HG03139 (cell line): ENCODE measurements around the gene DSP.

ENCODE experiments used
- ATAC-seq: cut with Tn5 transposase; IDR thresholded peaks from one replicate; pipeline ENCODE4 v1.9.1; 2021; ENCODE audit not compliant: unreplicated experiment

Gene DSP

GRCh38 chr6:7534192-7534591 lies 7.3 kb upstream of the DSP start:
- no peak for ATAC-seq

GRCh38 chr6:7535498-7535897 lies 6.0 kb upstream of the DSP start:
- ATAC-seq = no peak

- ATAC-seq = no peak
Measured at GRCh38 chr6:7537565-7538174, 3.8 kb upstream of the DSP start.

GRCh38 chr6:7538484-7538883 lies 3.0 kb upstream of the DSP start:
- ATAC-seq = no peak

GRCh38 chr6:7540595-7540994 lies 876 bp upstream of the DSP start:
- ATAC-seq = no peak

- no peak for ATAC-seq
Measured at GRCh38 chr6:7542065-7542873, 798 bp downstream of the DSP start.

- no peak for ATAC-seq
Measured at GRCh38 chr6:7542874-7543624, 1.6 kb downstream of the DSP start.

GRCh38 chr6:7543789-7544424 lies 2.4 kb downstream of the DSP start:
- no peak for ATAC-seq

- no peak for ATAC-seq
Measured at GRCh38 chr6:7544597-7544996, 3.1 kb downstream of the DSP start.

- no peak for ATAC-seq
Measured at GRCh38 chr6:7545316-7546019, 4.0 kb downstream of the DSP start.

- no peak for ATAC-seq
Measured at GRCh38 chr6:7546020-7546369, 4.5 kb downstream of the DSP start.

GRCh38 chr6:7546383-7546782 lies 4.9 kb downstream of the DSP start:
- no peak for ATAC-seq

GRCh38 chr6:7546896-7547295 lies 5.4 kb downstream of the DSP start:
- no peak for ATAC-seq

GRCh38 chr6:7547315-7547714 lies 5.8 kb downstream of the DSP start:
- ATAC-seq = no peak

GRCh38 chr6:7550433-7550801 lies 8.9 kb downstream of the DSP start:
- ATAC-seq = no peak

- ATAC-seq = no peak
Measured at GRCh38 chr6:7554533-7555275, 13.2 kb downstream of the DSP start.

- ATAC-seq = no peak
Measured at GRCh38 chr6:7555671-7556070, 14.2 kb downstream of the DSP start.

- ATAC-seq = no peak
Measured at GRCh38 chr6:7556394-7557106, 15.1 kb downstream of the DSP start.

GRCh38 chr6:7557652-7558051 lies 16.2 kb downstream of the DSP start:
- no peak for ATAC-seq

- no peak for ATAC-seq
Measured at GRCh38 chr6:7558781-7559180, 17.3 kb downstream of the DSP start.
